HEK293 (cell line): ENCODE measurements around the gene STARD8.

Source experiments
- CTCF ChIA-PET: fragments of 350-600 bp; formaldehyde crosslinking; extraction: SDS; loops from one replicate; lab custom pipeline; 2021; ENCODE audit warnings: antibody characterized with exemption; lab: Yijun Ruan, JAX
- POLR2A ChIA-PET: fragments of 300-600 bp; formaldehyde crosslinking; extraction: SDS; loops from one replicate; lab custom pipeline; 2020; ENCODE audit warnings: antibody characterized with exemption, inconsistent platforms; lab: Yijun Ruan, JAX
- H3K27ac ChIP-seq: fragments of 200-500 bp; sonication (Bioruptor generic); 2 replicates; pipeline ENCODE4 v1.5.1; 2014; ENCODE audit warnings: low read depth, low read length, control low read depth, inconsistent platforms; ENCODE audit errors: extremely low read depth
- H3K36me3 ChIP-seq, 2 experiments: fragments of 200-500 bp in 1 of 2; sonication (Bioruptor generic) in 1 of 2; 1 replicate in 1 of 2; 2 replicates in 1 of 2; pipeline ENCODE4 v1.5.1; 2014 to 2017; ENCODE audit warnings: inconsistent platforms in 2 of 2, low read length in 2 of 2; ENCODE audit not compliant: control insufficient read depth in 2 of 2, insufficient read depth in 1 of 2
- H3K4me1 ChIP-seq: fragments of 200-500 bp; sonication (Bioruptor generic); 2 replicates; pipeline ENCODE4 v1.5.1; 2014; ENCODE audit warnings: mild to moderate bottlenecking, low read length, inconsistent platforms; ENCODE audit not compliant: control insufficient read depth, insufficient read depth
- H3K4me3 ChIP-seq: 2 replicates; pipeline ENCODE4 v1.5.1; 2011; ENCODE audit warnings: low read depth, mild to moderate bottlenecking, control low read depth, low read length, moderate library complexity
- H3K9me3 ChIP-seq: fragments of 200-500 bp; sonication (Bioruptor generic); 2 replicates; pipeline ENCODE4 v1.5.1; 2014; ENCODE audit warnings: low read depth, low read length, inconsistent platforms; ENCODE audit not compliant: control insufficient read depth, insufficient read depth
- CTCF ChIP-seq: fragments of 450-650 bp; formaldehyde crosslinking; IDR thresholded peaks from 2 replicates; pipeline ENCODE4 v1.5.1; 2016; ENCODE audit warnings: missing biosample characterization, missing genetic modification characterization
- GFI1B ChIP-seq: fragments of 450-650 bp; formaldehyde crosslinking; IDR thresholded peaks from 2 replicates; pipeline ENCODE4 v1.5.1; 2016; ENCODE audit warnings: missing biosample characterization, missing genetic modification characterization
- GLI4 ChIP-seq: fragments of 450-650 bp; formaldehyde crosslinking; IDR thresholded peaks from 2 replicates; pipeline ENCODE4 v1.5.1; 2016; ENCODE audit warnings: missing biosample characterization, missing genetic modification characterization
- GLIS2 ChIP-seq: fragments of 450-650 bp; formaldehyde crosslinking; IDR thresholded peaks from 2 replicates; pipeline ENCODE4 v1.5.1; 2016; ENCODE audit warnings: missing biosample characterization, missing genetic modification characterization
- HOXD13 ChIP-seq: sonication (generic); formaldehyde crosslinking; IDR thresholded peaks from 2 replicates; pipeline ENCODE4 v1.8.0; 2022; ENCODE audit warnings: missing genetic modification reagents, borderline replicate concordance
- PRDM2 ChIP-seq: fragments of 450-650 bp; formaldehyde crosslinking; IDR thresholded peaks from 2 replicates; pipeline ENCODE4 v1.5.1; 2016; ENCODE audit warnings: missing biosample characterization, missing genetic modification characterization, borderline replicate concordance
- REPIN1 ChIP-seq: fragments of 450-650 bp; formaldehyde crosslinking; IDR thresholded peaks from 2 replicates; pipeline ENCODE4 v1.5.1; 2017; ENCODE audit warnings: missing biosample characterization, missing genetic modification characterization, low read depth
- SP2 ChIP-seq: fragments of 450-650 bp; formaldehyde crosslinking; IDR thresholded peaks from 2 replicates; pipeline ENCODE4 v1.5.1; 2016; ENCODE audit warnings: missing biosample characterization, missing genetic modification characterization
- YY2 ChIP-seq: fragments of 450-650 bp; formaldehyde crosslinking; IDR thresholded peaks from 2 replicates; pipeline ENCODE4 v1.5.1; 2016; ENCODE audit warnings: missing biosample characterization, missing genetic modification characterization
- ZBTB17 ChIP-seq: fragments of 450-650 bp; formaldehyde crosslinking; IDR thresholded peaks from 2 replicates; pipeline ENCODE4 v1.5.1; 2016; ENCODE audit warnings: missing biosample characterization, missing genetic modification characterization
- ZBTB26 ChIP-seq: fragments of 450-650 bp; formaldehyde crosslinking; optimal IDR thresholded peaks from 2 replicates; pipeline ENCODE3; 2016; ENCODE audit warnings: missing biosample characterization, mild to moderate bottlenecking, missing genetic modification characterization
- ZNF214 ChIP-seq: fragments of 450-650 bp; formaldehyde crosslinking; IDR thresholded peaks from 2 replicates; pipeline ENCODE4 v1.5.1; 2017; ENCODE audit warnings: missing biosample characterization, mild to moderate bottlenecking, missing genetic modification characterization, borderline replicate concordance
- ZNF354C ChIP-seq: fragments of 450-650 bp; formaldehyde crosslinking; IDR thresholded peaks from 2 replicates; pipeline ENCODE4 v1.5.1; 2016; ENCODE audit warnings: missing biosample characterization, missing genetic modification characterization, low read depth, borderline replicate concordance
- ZNF449 ChIP-seq: fragments of 450-650 bp; formaldehyde crosslinking; IDR thresholded peaks from 2 replicates; pipeline ENCODE4 v1.5.1; 2017; ENCODE audit warnings: missing biosample characterization, mild to moderate bottlenecking, missing genetic modification characterization, moderate library complexity
- ZNF610 ChIP-seq: fragments of 450-650 bp; formaldehyde crosslinking; IDR thresholded peaks from 2 replicates; pipeline ENCODE4 v1.5.1; 2016; ENCODE audit warnings: missing biosample characterization, missing genetic modification characterization, borderline replicate concordance
- ZNF645 ChIP-seq: fragments of 450-650 bp; formaldehyde crosslinking; IDR thresholded peaks from 2 replicates; pipeline ENCODE4; 2016; ENCODE audit warnings: missing biosample characterization, missing genetic modification characterization
- ZXDB ChIP-seq: fragments of 450-650 bp; formaldehyde crosslinking; IDR thresholded peaks from 2 replicates; pipeline ENCODE4 v1.5.1; 2016; ENCODE audit warnings: missing biosample characterization, missing genetic modification characterization

STARD8 gene

GRCh38 chrX:68684919-68685304 lies 37.4 kb downstream of the STARD8 start (continued):
- no peak for TF ChIP-seq PRDM2 (tag by site-specific recombination)
- TF ChIP-seq GFI1B (tag by site-specific recombination): no peak
- TF ChIP-seq ZNF214 (tag by site-specific recombination): no peak
- TF ChIP-seq REPIN1 (tag by site-specific recombination): no peak

GRCh38 chrX:68685685-68686084 lies 38.2 kb downstream of the STARD8 start:
- Histone ChIP-seq H3K4me3 (no peak overlapping the region), H3K9me3 (no peaks in the 10 kb centered on the region; the same call in 1 of the 2 replicates), H3K27ac (no peak overlapping the region), H3K36me3 (no peaks in the 10 kb centered on the region), H3K4me1 (no peaks in the 10 kb centered on the region)
- POLR2A ChIA-PET: no interaction called here
- no peak for TF ChIP-seq ZNF354C
- 0 out of 2 replicates have a peak, but pooled peaks have one; percentile 21 for TF ChIP-seq HOXD13 (CRISPR knock-in tag)
- 0 out of 2 replicates have a peak, but pooled peaks have one; percentile 14 for TF ChIP-seq YY2 (tag by site-specific recombination)
- TF ChIP-seq ZNF645 (tag by site-specific recombination): no peak
- CTCF ChIA-PET: no interaction called here

GRCh38 chrX:68686097-68686977 lies 38.9 kb downstream of the STARD8 start:
- CTCF ChIA-PET: no interaction called here
- Histone ChIP-seq H3K36me3 (no peaks in the 10 kb centered on the region), H3K27ac (no peak overlapping the region), H3K4me3 (peak overlapping the region; percentile 12), H3K9me3 (no peaks in the 10 kb centered on the region; the same call in 1 of the 2 replicates), H3K4me1 (no peaks in the 10 kb centered on the region)
- POLR2A ChIA-PET: no interaction called here
- TF ChIP-seq ZNF610 (tag by site-specific recombination) (no peak), SP2 (tag by site-specific recombination) (peak; percentile 57), GLI4 (tag by site-specific recombination) (no peak), CTCF (tag by site-specific recombination) (0 out of 2 replicates have a peak, but pooled peaks have one; percentile 19), ZBTB26 (peak; percentile 44), GLIS2 (tag by site-specific recombination) (peak; percentile 31; the same call in 1 of the 2 replicates), ZBTB17 (tag by site-specific recombination) (peak; percentile 39), ZXDB (peak; percentile 16; the same call in 1 of the 2 replicates), ZNF449 (tag by site-specific recombination) (no peak)
